Small intestine (tissue), 7 donors: ENCODE data around the gene CDV3. TPM values are rescaled to one million over a fixed set of nuclear protein-coding genes. Genes with fewer than 3 reads are reported as not detected.

Experiments
- DNase-seq, 2 donors: peaks; one replicate each; pipeline versions ENCODE4 v3.0.0 to v3.0.0-alpha.2; 2013
- FAIRE-seq: peaks from 2 replicates; lab custom pipeline; 2012; peaks lifted over from hg19 to GRCh38; lab: Jason Lieb, UNC
- H3K27ac ChIP-seq, 3 donors: one replicate each; pipeline ENCODE4 v1.5.1; 2013; ENCODE audit warnings: low read length in 2 of 3, mild to moderate bottlenecking in 2 of 3, control low read depth in 1 of 3, inconsistent platforms in 1 of 3, low read depth in 1 of 3, moderate library complexity in 1 of 3
- H3K27me3 ChIP-seq, 3 donors: one replicate each; pipeline ENCODE4 v1.6.1; 2013; ENCODE audit warnings: low read length in 3 of 3, inconsistent platforms in 1 of 3; ENCODE audit not compliant: control insufficient read depth in 3 of 3, insufficient read depth in 3 of 3
- H3K36me3 ChIP-seq, 3 donors: one replicate each; pipeline ENCODE4 v1.6.1; 2013; ENCODE audit warnings: low read length in 3 of 3, inconsistent platforms in 1 of 3, low read depth in 1 of 3, mild to moderate bottlenecking in 1 of 3, moderate library complexity in 1 of 3; ENCODE audit not compliant: control insufficient read depth in 3 of 3, insufficient read depth in 2 of 3
- H3K4me1 ChIP-seq, 3 donors: one replicate each; pipeline ENCODE4 v1.6.1; 2013; ENCODE audit warnings: low read length in 2 of 3, inconsistent platforms in 1 of 3, low read depth in 1 of 3, mild to moderate bottlenecking in 1 of 3, moderate library complexity in 1 of 3; ENCODE audit not compliant: control insufficient read depth in 3 of 3, insufficient read depth in 2 of 3
- H3K4me3 ChIP-seq, 3 donors: one replicate each; pipeline ENCODE4 v1.5.1; 2013; ENCODE audit warnings: low read length in 3 of 3, control low read depth in 1 of 3, inconsistent platforms in 1 of 3, low read depth in 1 of 3, mild to moderate bottlenecking in 1 of 3, moderate library complexity in 1 of 3
- H3K9me3 ChIP-seq, 2 donors: one replicate each; pipeline ENCODE4 v1.6.1; 2013; ENCODE audit warnings: low read depth in 1 of 2, low read length in 1 of 2; ENCODE audit not compliant: control insufficient read depth in 2 of 2, insufficient read depth in 1 of 2
- WGBS, 3 donors: extraction: QIAGEN DNeasy Blood & Tissue Kit; methylation state at CpG; one replicate each; pipeline ENCODE4 v1.1.7; 2013; 5-methylcytosine and 5-hydroxymethylcytosine counted together
- polyA plus RNA-seq, 4 donors: library from polyadenylated mRNA; stranded (reverse) in 3 of 4; unstranded in 1 of 4; fragments of 200-250 nt in 3 of 4; fragments of 120-200 nt in 1 of 4; gene quantifications; one replicate each; pipeline versions ENCODE4 v1.2.1 to v1.2.3, GENCODE V29; 2013
- donor health status: healthy with polysubstance abuse.
- donor health status: control.
- donor health status: control.
- donor health status: Bipolar disorder and iron deficiency.
- donor health status: healthy.

CDV3 gene
- polyA plus RNA-seq, 4 donors, result 43.2 to 114 (median 59.5) TPM

DNA sequence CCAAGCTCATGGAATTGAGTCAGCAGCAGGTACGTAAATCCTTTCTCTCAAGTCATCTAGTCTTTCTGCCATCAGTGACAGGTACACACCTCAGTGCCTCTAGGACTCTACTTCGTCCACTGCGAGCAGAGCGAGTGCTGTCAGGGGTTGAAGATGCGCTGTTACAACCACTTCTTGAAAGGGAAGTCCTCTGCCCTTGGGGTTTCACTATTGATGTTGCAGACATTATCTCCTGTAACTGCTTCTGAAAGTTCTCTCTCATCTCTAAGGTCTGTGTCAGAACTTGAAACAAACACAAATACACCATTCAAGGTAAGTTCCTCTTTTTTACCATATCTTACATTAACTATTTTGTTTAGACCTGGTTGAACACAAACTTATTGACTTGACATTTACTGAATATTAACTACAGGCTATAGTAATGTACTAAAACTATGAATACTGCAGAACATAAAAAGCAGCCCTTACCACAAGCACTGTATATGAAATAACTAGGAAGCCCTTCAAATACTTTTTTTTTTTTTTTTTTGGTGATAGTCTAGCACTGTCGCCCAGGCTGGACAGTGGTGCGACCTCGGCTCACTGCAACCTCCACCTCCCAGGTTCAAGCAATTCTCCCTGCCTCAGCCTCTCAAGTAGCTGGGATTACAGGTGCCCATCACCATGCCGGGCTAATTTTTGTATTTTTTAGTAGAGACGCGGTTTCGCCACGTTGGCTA lies 46.7 kb downstream of the CDV3 start:
- DNase-seq (no peak), FAIRE-seq (no peak)
- no peak overlapping the region for H3K27ac ChIP-seq
- no peaks in the 10 kb centered on the region for H3K27me3 ChIP-seq
- 91 to 98% (median 94%) methylated on average over 13 of the region's 13 CpGs for whole genome bisulfite sequencing, 3 donors
- no peak overlapping the region for H3K4me3 ChIP-seq
- no peaks in the 10 kb centered on the region for H3K9me3 ChIP-seq
- H3K4me1 ChIP-seq, result no peaks in the 10 kb centered on the region
- H3K36me3 ChIP-seq, result peaks cover 8 to 29% (median 14%) of the 10 kb centered on the region in 3 donors

DNA sequence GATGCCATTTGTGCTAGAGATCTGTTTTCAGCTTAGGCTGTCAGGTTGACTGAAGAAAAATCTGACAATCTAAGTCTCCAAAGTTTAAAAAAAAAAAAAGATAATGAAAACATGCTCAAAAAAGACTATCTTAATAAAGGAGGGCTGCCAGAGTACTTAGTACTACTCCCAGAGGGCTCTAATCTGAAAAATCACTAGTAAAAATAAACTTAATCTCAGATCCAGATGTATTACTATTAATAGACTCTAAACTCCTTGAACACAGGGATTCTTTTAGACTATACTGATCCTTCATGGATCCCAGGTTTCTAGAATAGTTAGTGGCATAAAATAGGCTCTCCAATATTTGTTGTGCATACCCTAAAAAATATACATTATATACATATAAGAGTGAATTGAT lies 54.3 kb downstream of the CDV3 start:
- Histone ChIP-seq H3K27me3 (no peaks in the 10 kb centered on the region), H3K4me1 (no peaks in the 10 kb centered on the region), H3K27ac (no peak overlapping the region), H3K4me3 (no peak overlapping the region), H3K9me3 (peaks cover 0 to under 1% of the 10 kb centered on the region in 2 donors), H3K36me3 (peaks cover 7 to 34% (median 9%) of the 10 kb centered on the region in 3 donors)
- no peak for DNase-seq
- no peak for FAIRE-seq

DNA sequence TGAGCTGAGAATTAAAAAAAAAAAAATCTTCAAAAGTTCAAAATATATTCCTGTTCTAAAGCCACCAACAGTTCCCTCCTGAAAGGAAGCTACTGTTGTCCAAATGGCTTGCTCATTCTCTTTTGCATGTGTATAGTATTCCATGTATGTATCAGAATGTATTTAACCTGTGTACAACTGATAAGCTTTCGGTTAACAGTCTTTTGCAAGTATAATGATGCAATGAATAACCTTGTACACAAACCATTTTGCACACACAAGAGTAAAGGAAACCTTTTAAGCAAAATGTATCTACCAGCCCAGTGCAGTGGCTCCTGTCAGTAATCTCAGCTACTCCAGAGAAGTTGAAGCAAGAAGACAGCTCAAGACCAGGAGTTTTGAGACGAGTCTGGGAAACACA lies 55.7 kb downstream of the CDV3 start:
- no peak overlapping the region for H3K27ac ChIP-seq
- H3K4me3 ChIP-seq, result no peak overlapping the region
- H3K36me3 ChIP-seq, result peaks cover 5 to 38% (median 9%) of the 10 kb centered on the region in 3 donors
- FAIRE-seq (no peak), DNase-seq (no peak)
- H3K27me3 ChIP-seq, result no peaks in the 10 kb centered on the region
- WGBS, 3 donors, result 82 to 92% (median 86%) methylated on average over 2 of the region's 2 CpGs
- H3K9me3 ChIP-seq, result peaks cover 0 to 7% of the 10 kb centered on the region in 2 donors
- no peaks in the 10 kb centered on the region for H3K4me1 ChIP-seq

DNA sequence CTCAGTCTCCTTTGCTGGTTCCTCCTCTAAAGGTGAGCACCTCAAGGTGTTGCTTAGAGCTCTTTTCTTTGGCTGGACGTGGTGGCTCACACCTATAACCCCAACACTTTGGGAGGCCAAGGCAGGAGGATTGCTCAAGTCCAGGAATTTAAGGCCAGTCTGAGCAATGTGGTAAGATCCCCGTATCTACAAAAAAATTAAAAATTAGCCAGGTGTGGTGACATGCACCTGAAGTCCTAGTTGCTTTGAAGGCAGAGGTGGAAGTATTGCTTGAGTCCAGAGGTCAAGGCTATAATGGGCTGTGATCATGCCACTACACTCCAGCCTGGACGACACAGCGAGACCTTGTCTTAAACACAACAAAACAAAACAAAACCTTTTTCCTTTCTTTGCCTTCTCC lies 60.0 kb downstream of the CDV3 start:
- no peak for FAIRE-seq
- H3K9me3 ChIP-seq, result peaks cover 0 to 7% of the 10 kb centered on the region in 2 donors
- peaks cover 4 to 36% (median 6%) of the 10 kb centered on the region in 3 donors for H3K36me3 ChIP-seq
- no peaks in the 10 kb centered on the region for H3K4me1 ChIP-seq
- no peak overlapping the region for H3K4me3 ChIP-seq
- no peaks in the 10 kb centered on the region for H3K27me3 ChIP-seq
- 53 to 80% (median 54%) methylated on average over 4 of the region's 4 CpGs for WGBS, 3 donors
- H3K27ac ChIP-seq, result peak overlapping the region in 1 of 3 donors; percentile 52
- peak; percentile 58 to 66 for DNase-seq

Other genes with a start within 250 kb of the CDV3 start
- gene BFSP2, start 173.6 kb upstream of the CDV3 start, polyA plus RNA-seq, result 1 to 10 TPM in 1 of 4 donors, not detected in 3; 1.3 TPM
- gene TOPBP1, start 88.3 kb downstream of the CDV3 start, polyA plus RNA-seq, result 10 to 100 TPM in 2 of 4 donors, 1 to 10 TPM in 2; 7.8 to 33.5 (median 10.3) TPM
- gene TF, start 172.7 kb downstream of the CDV3 start, polyA plus RNA-seq, result 1 to 10 TPM in 2 of 4 donors, under 1 TPM in 1, not detected in 1; under 0.01 to 8.3 (median 5.6) TPM
- 10 to 100 TPM in 2 of 4 donors, 1 to 10 TPM in 2; 7.6 to 55.3 (median 31.7) TPM for gene SRPRB, start 232.1 kb downstream of the CDV3 start, polyA plus RNA-seq